Neural progenitor cell (in vitro differentiated cells): Measurements from ENCODE around the gene P2RX4. TPM values are rescaled to one million over a fixed set of nuclear protein-coding genes. Genes with fewer than 3 reads are reported as not detected.

Experiments
- DNase-seq: peaks from one replicate; pipeline ENCODE4 v3.0.0-alpha.2; 2016; ENCODE audit warnings: low spot score
- H2AFZ ChIP-seq: fragments of 200-600 bp; sonication (generic); replicated peaks from 2 replicates; pipeline ENCODE4 v1.6.1; 2016; ENCODE audit warnings: antibody characterized with exemption
- H3F3A ChIP-seq: fragments of 200-600 bp; sonication (generic); 2 replicates; pipeline ENCODE4 v1.6.1; 2016; ENCODE audit warnings: antibody characterized with exemption, low read depth
- H3K27ac ChIP-seq: fragments of 200-600 bp; sonication (generic); 2 replicates; pipeline ENCODE4 v1.5.1; 2016; ENCODE audit warnings: mild to moderate bottlenecking
- H3K27me3 ChIP-seq: fragments of 200-600 bp; sonication (generic); 2 replicates; pipeline ENCODE4 v1.6.1; 2016; ENCODE audit warnings: mild to moderate bottlenecking, moderate library complexity
- H3K36me3 ChIP-seq: fragments of 200-600 bp; sonication (generic); 2 replicates; pipeline ENCODE4 v1.5.1; 2016
- H3K4me1 ChIP-seq: fragments of 200-600 bp; sonication (generic); 2 replicates; pipeline ENCODE4 v1.6.1; 2016; ENCODE audit warnings: mixed run types
- H3K4me2 ChIP-seq: fragments of 200-600 bp; sonication (generic); 2 replicates; pipeline ENCODE4 v1.6.1; 2016
- H3K4me3 ChIP-seq: fragments of 200-600 bp; sonication (generic); 2 replicates; pipeline ENCODE4 v1.5.1; 2016
- H3K79me2 ChIP-seq: fragments of 200-600 bp; sonication (generic); 2 replicates; pipeline ENCODE4 v1.6.1; 2016; ENCODE audit warnings: low read depth
- H3K9ac ChIP-seq: fragments of 200-600 bp; sonication (generic); 2 replicates; pipeline ENCODE4 v1.6.1; 2016
- H3K9me3 ChIP-seq: fragments of 200-600 bp; sonication (generic); 2 replicates; pipeline ENCODE4 v1.5.1; 2016; ENCODE audit warnings: low read depth
- H4K20me1 ChIP-seq: fragments of 200-600 bp; sonication (generic); 2 replicates; pipeline ENCODE4 v1.6.1; 2016; ENCODE audit warnings: low read depth
- H3K27ac Mint-ChIP-seq: 3 replicates; pipeline ENCODE4 v1.8.0; 2021; ENCODE audit warnings: mixed read lengths
- H3K27me3 Mint-ChIP-seq: 2 replicates; pipeline ENCODE4 v1.8.0; 2022; ENCODE audit warnings: low read depth, mild to moderate bottlenecking, inconsistent platforms, moderate library complexity, mixed read lengths; ENCODE audit not compliant: insufficient read depth
- H3K36me3 Mint-ChIP-seq: 3 replicates; pipeline ENCODE4 v1.8.0; 2021; ENCODE audit warnings: mixed read lengths
- H3K4me1 Mint-ChIP-seq: 3 replicates; pipeline ENCODE4 v1.8.0; 2021; ENCODE audit warnings: mixed read lengths
- H3K4me3 Mint-ChIP-seq: 3 replicates; pipeline ENCODE4 v1.8.0; 2021; ENCODE audit warnings: mild to moderate bottlenecking, moderate library complexity, mixed read lengths
- H3K9me3 Mint-ChIP-seq: 3 replicates; pipeline ENCODE4 v1.8.0; 2020; ENCODE audit warnings: mixed read lengths
- CTCF ChIP-seq: fragments of 200-600 bp; sonication (generic); IDR thresholded peaks from 2 replicates; pipeline ENCODE4 v1.5.1; 2017; ENCODE audit warnings: antibody characterized with exemption, mild to moderate bottlenecking
- EZH2 ChIP-seq: fragments of 200-600 bp; sonication (generic); IDR thresholded peaks from 2 replicates; pipeline ENCODE4 v1.6.1; 2017; ENCODE audit warnings: antibody characterized with exemption, mild to moderate bottlenecking, moderate library complexity
- EZH2phosphoT487 ChIP-seq: fragments of 200-600 bp; sonication (generic); IDR thresholded peaks from 2 replicates; pipeline ENCODE4 v1.6.1; 2017; ENCODE audit warnings: antibody characterized with exemption
- total RNA-seq: library from RNA; depleted of rRNA; stranded (reverse); fragments of >200 nt; gene quantifications from 2 replicates; pipeline ENCODE4 v1.2.3, GENCODE V29; 2015; ENCODE audit warnings: low replicate concordance

P2RX4 gene
- total RNA-seq, 1 donor from 2014 or later, result 10.3 TPM

GRCh38 chr12:121264135-121264534, 54.2 kb downstream of the P2RX4 start:
- H3K36me3 Mint-ChIP-seq, result peaks cover 15% of the 10 kb centered on the region
- no peaks in the 10 kb centered on the region for H3K36me3 ChIP-seq

GRCh38 chr12:121264951-121265515, 55.1 kb downstream of the P2RX4 start:
- Histone ChIP-seq H3K4me2 (no peak overlapping the region), H4K20me1 (no peaks in the 10 kb centered on the region), H3K4me3 (no peak overlapping the region), H3K27me3 (no peaks in the 10 kb centered on the region), H3K9ac (no peak overlapping the region), H3K79me2 (no peaks in the 10 kb centered on the region), H3K36me3 (no peaks in the 10 kb centered on the region), H2AFZ (no peak overlapping the region), H3K4me1 (no peaks in the 10 kb centered on the region), H3K27ac (peak overlapping the region; percentile 37), H3F3A (no peaks in the 10 kb centered on the region), H3K9me3 (no peaks in the 10 kb centered on the region)
- Mint-ChIP-seq H3K36me3 (peaks cover 11% of the 10 kb centered on the region), H3K27ac (no peak overlapping the region), H3K4me1 (no peaks in the 10 kb centered on the region), H3K9me3 (no peaks in the 10 kb centered on the region), H3K4me3 (no peak overlapping the region), H3K27me3 (peaks cover 2% of the 10 kb centered on the region)
- no peak for DNase-seq
- TF ChIP-seq CTCF (no peak), EZH2 (no peak), EZH2phosphoT487 (no peak)

More at GRCh38 chr12:121264135-121264534, 54.2 kb downstream of the P2RX4 start:
- Histone ChIP-seq H3K27me3 (no peaks in the 10 kb centered on the region), H3K9ac (no peak overlapping the region), H4K20me1 (no peaks in the 10 kb centered on the region), H2AFZ (no peak overlapping the region), H3K79me2 (no peaks in the 10 kb centered on the region), H3F3A (no peaks in the 10 kb centered on the region), H3K4me2 (no peak overlapping the region), H3K9me3 (no peaks in the 10 kb centered on the region), H3K27ac (no peak overlapping the region), H3K4me1 (no peaks in the 10 kb centered on the region), H3K4me3 (no peak overlapping the region)
- Mint-ChIP-seq H3K27ac (no peak overlapping the region), H3K4me3 (no peak overlapping the region), H3K27me3 (peaks cover 2% of the 10 kb centered on the region), H3K4me1 (no peaks in the 10 kb centered on the region), H3K9me3 (no peaks in the 10 kb centered on the region)
- DNase-seq, result no peak
- TF ChIP-seq EZH2phosphoT487, result no peak
- TF ChIP-seq CTCF, result no peak
- TF ChIP-seq EZH2, result no peak

GRCh38 chr12:121267822-121268221, 57.9 kb downstream of the P2RX4 start:
- Histone ChIP-seq H4K20me1 (no peaks in the 10 kb centered on the region), H3K27ac (no peak overlapping the region), H3K27me3 (no peaks in the 10 kb centered on the region), H3K4me2 (no peak overlapping the region), H3F3A (no peaks in the 10 kb centered on the region), H2AFZ (no peak overlapping the region), H3K4me3 (no peak overlapping the region), H3K36me3 (no peaks in the 10 kb centered on the region), H3K9me3 (no peaks in the 10 kb centered on the region), H3K4me1 (no peaks in the 10 kb centered on the region), H3K79me2 (no peaks in the 10 kb centered on the region), H3K9ac (no peak overlapping the region)
- no peaks in the 10 kb centered on the region for H3K27me3 Mint-ChIP-seq
- no peak overlapping the region for H3K27ac Mint-ChIP-seq
- H3K9me3 Mint-ChIP-seq, result no peaks in the 10 kb centered on the region
- no peak overlapping the region for H3K4me3 Mint-ChIP-seq
- no peaks in the 10 kb centered on the region for H3K4me1 Mint-ChIP-seq
- H3K36me3 Mint-ChIP-seq, result peaks cover 11% of the 10 kb centered on the region
- TF ChIP-seq EZH2phosphoT487 (no peak), CTCF (no peak), EZH2 (no peak)
- DNase-seq, result no peak
